CD4-positive, alpha-beta T cell treated with Interleukin-6 at 100 ng/mL for 8 hours (primary cell): ENCODE measurements around the gene OGFOD3.
"Not testable (repeated sequence)": the region's sequence is repeated elsewhere in the genome, so short reads cannot be mapped to it uniquely, and the experiment has no call there.

Experiments used
- DNase-seq: peaks from one replicate; pipeline ENCODE4 v3.0.0-alpha.2; 2020; ENCODE audit warnings: mixed read lengths, low spot score

The OGFOD3 gene

GRCh38 chr17:82386881-82387704, 31.3 kb downstream of the OGFOD3 start:
- no peak for DNase-seq

- no peak for DNase-seq
These were observed 32.0 kb downstream of the OGFOD3 start for GRCh38 chr17:82386255-82386831.

- DNase-seq = no peak
These were observed 32.7 kb downstream of the OGFOD3 start for GRCh38 chr17:82385559-82386254.

- DNase-seq = no peak
These were observed 33.5 kb downstream of the OGFOD3 start for GRCh38 chr17:82384730-82385481.

- no peak for DNase-seq
These were observed 34.2 kb downstream of the OGFOD3 start for GRCh38 chr17:82384051-82384729.

GRCh38 chr17:82383411-82383810, 35.0 kb downstream of the OGFOD3 start:
- DNase-seq = no peak

GRCh38 chr17:82382933-82383255, 35.5 kb downstream of the OGFOD3 start:
- no peak for DNase-seq

- DNase-seq = not testable (repeated sequence)
These were observed 36.0 kb downstream of the OGFOD3 start for GRCh38 chr17:82382220-82382932.

GRCh38 chr17:82381703-82382009, 36.7 kb downstream of the OGFOD3 start:
- not testable (repeated sequence) for DNase-seq

GRCh38 chr17:82380860-82381702, 37.3 kb downstream of the OGFOD3 start:
- no peak for DNase-seq

- DNase-seq = no peak
These were observed 39.7 kb downstream of the OGFOD3 start for GRCh38 chr17:82378741-82379021.

- no peak for DNase-seq
These were observed 40.3 kb downstream of the OGFOD3 start for GRCh38 chr17:82377924-82378740.

GRCh38 chr17:82377294-82377693, 41.1 kb downstream of the OGFOD3 start:
- DNase-seq = not testable (repeated sequence)

GRCh38 chr17:82376042-82376730, 42.2 kb downstream of the OGFOD3 start:
- DNase-seq = no peak

GRCh38 chr17:82375359-82376041, 42.9 kb downstream of the OGFOD3 start:
- no peak for DNase-seq

- DNase-seq = no peak
These were observed 43.6 kb downstream of the OGFOD3 start for GRCh38 chr17:82374626-82375331.

- no peak for DNase-seq
These were observed 44.4 kb downstream of the OGFOD3 start for GRCh38 chr17:82373731-82374625.
